ENCODE data around the gene TLR10.

- TF ChIP-seq CTCF (IDR thresholded peaks at IDR 0.05), result no peak
- TF ChIP-seq POLR2A (IDR thresholded peaks at IDR 0.05), result no peak
These were observed 18.2 kb upstream of the TLR10 start for GRCh38 chr4:38800961-38801450.

All from esophagus squamous epithelium (tissue), 4 donors.